HepG2 (cell line): ENCODE measurements around the gene TRIM10.

ENCODE experiments used
- EZH2 ChIP-seq: conservative IDR thresholded peaks from 2 replicates; pipeline ENCODE4 v1.6.1; 2012; ENCODE audit warnings: mild to moderate bottlenecking, low read depth, low read length, moderate library complexity
- HDAC6 ChIP-seq: fragments of 200-600 bp; sonication (generic); IDR thresholded peaks from 2 replicates; pipeline ENCODE4 v1.7.0; 2017; ENCODE audit warnings: mild to moderate bottlenecking, antibody characterized with exemption, low read length, low read depth
- MAFF ChIP-seq: IDR thresholded peaks from 2 replicates; pipeline ENCODE4 v1.6.1; 2011; ENCODE audit warnings: low read depth, low read length, improper control_type of control experiment
- NFIC ChIP-seq: IDR thresholded peaks from 2 replicates; pipeline ENCODE4 v1.6.1; 2012; ENCODE audit warnings: mild to moderate bottlenecking, low read length, inconsistent platforms
- NKX3-1 ChIP-seq: sonication (generic); formaldehyde crosslinking; IDR thresholded peaks from 2 replicates; pipeline ENCODE4 v1.5.0; 2020; ENCODE audit warnings: missing genetic modification reagents
- RAD21 ChIP-seq: fragments of 450-650 bp; formaldehyde crosslinking; IDR thresholded peaks from 2 replicates; pipeline ENCODE4 v1.5.0; 2020; ENCODE audit warnings: mild to moderate bottlenecking
- SMAD1 ChIP-seq: sonication (generic); formaldehyde crosslinking; IDR thresholded peaks from 2 replicates; pipeline ENCODE4 v1.4.0; 2020; ENCODE audit warnings: missing genetic modification reagents, low read depth, mild to moderate bottlenecking, borderline replicate concordance
- ZNF24 ChIP-seq: fragments of 450-650 bp; IDR thresholded peaks from 2 replicates; pipeline ENCODE4 v1.6.1; 2017; ENCODE audit warnings: antibody characterized with exemption, mild to moderate bottlenecking
- ZNF564 ChIP-seq: sonication (generic); formaldehyde crosslinking; IDR thresholded peaks from 2 replicates; pipeline ENCODE4 v1.8.1; 2023; ENCODE audit warnings: mild to moderate bottlenecking, missing genetic modification reagents

DNA sequence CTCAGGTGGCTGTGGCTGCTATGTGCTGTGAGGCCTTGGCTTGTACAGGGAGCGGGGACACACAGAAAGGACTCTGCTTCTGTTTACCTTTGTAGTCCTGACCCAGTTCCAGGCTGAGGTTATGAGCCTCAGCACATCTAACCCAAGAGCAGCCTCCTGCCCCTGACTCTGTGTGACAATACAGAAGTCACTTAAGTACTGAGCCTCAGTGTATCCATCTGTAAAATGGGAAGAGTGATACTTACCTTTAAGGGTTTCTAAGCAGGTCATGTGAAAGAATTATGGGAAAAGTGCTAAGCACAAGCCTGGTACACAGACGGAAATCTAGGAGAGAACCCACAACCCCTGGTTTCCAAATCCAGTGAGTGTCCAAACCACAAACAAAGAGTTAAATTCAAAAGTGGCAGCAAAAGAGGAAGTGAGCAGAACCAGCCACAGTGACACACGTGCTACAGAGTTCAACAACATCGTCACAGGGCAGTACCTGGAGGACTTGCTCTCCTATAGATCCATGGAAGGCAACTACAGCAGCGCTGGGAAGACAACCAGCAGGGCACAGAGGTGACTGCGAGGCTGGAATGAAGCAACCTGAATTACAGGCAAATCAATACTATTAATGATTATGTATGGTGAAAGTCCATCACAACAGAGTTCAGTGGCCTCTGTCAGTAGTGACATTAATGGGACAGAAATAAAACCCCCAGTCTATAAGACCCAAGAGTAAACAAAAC lies 39.7 kb upstream of the TRIM10 start:
- TF ChIP-seq NFIC (no peak), ZNF564 (CRISPR knock-in tag) (no peak), HDAC6 (no peak), EZH2 (no peak), ZNF24 (no peak), NKX3-1 (CRISPR knock-in tag) (no peak), MAFF (no peak), RAD21 (CRISPR knock-in tag) (no peak), SMAD1 (CRISPR knock-in tag) (no peak)
